Urinary bladder (tissue), 4 donors: ENCODE results near the gene IQCH. TPM values are rescaled to one million over a fixed set of nuclear protein-coding genes. Genes with fewer than 3 reads are reported as not detected.
A peak's percentile ranks its signal among the peaks of the same experiment; 100 is the strongest.
"Not testable (repeated sequence)": the region's sequence is repeated elsewhere in the genome, so short reads cannot be mapped to it uniquely, and the experiment has no call there.

Experiments
- DNase-seq: peaks from one replicate; pipeline ENCODE4 v3.0.0-alpha.2; 2015; ENCODE audit errors: extremely low spot score
- H3K27ac ChIP-seq: one replicate; pipeline ENCODE4 v1.5.1; 2013; ENCODE audit warnings: low read depth, mild to moderate bottlenecking, moderate library complexity
- H3K36me3 ChIP-seq: one replicate; pipeline ENCODE4 v1.6.1; 2013; ENCODE audit warnings: mild to moderate bottlenecking, moderate library complexity; ENCODE audit not compliant: insufficient read depth
- H3K4me1 ChIP-seq: one replicate; pipeline ENCODE4 v1.6.1; 2013; ENCODE audit warnings: mild to moderate bottlenecking, moderate library complexity; ENCODE audit not compliant: insufficient read depth
- H3K4me3 ChIP-seq: one replicate; pipeline ENCODE4 v1.5.1; 2013; ENCODE audit warnings: low read depth, low read length
- WGBS: extraction: QIAGEN DNeasy Blood & Tissue Kit; methylation state at CpG from one replicate; pipeline ENCODE4 v1.1.7; 2013; 5-methylcytosine and 5-hydroxymethylcytosine counted together
- polyA plus RNA-seq: library from polyadenylated mRNA; stranded (reverse); fragments of 200-250 nt; gene quantifications from one replicate; pipeline ENCODE4 v1.2.3, GENCODE V29; 2013
- total RNA-seq: library from RNA; depleted of rRNA; stranded (reverse); fragments of >200 nt; gene quantifications from one replicate; pipeline ENCODE4 v1.2.3, GENCODE V29; 2014
- donor health status: healthy with polysubstance abuse.
- donor health status: healthy.

The IQCH gene
- total and polyA plus RNA-seq, 2 donors = 0.22 to 4.8 TPM

GRCh38 chr15:67228286-67228685 lies 26.3 kb upstream of the IQCH start:
- 67% methylated on average over 1 of the region's 1 CpG for WGBS

DNA sequence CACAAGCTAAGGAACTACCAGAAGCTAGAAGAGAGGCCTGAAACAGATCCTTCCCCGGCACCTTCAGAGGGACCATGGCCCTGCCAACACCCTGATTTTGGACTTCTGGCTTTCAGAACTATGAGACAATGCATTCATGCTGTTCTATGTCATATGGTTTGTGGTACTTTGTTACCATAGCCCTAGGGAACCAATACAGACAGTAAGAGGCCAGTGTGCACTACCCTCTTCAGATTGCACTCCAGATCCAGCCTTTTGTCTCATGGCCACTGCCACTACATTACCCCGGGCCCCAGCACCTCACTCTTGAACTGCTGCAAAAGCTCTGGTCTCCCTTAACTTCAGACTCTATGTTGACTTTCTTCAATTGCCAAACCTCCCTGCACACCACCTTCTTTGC lies 24.1 kb upstream of the IQCH start:
- Histone ChIP-seq H3K36me3 (peaks cover 5% of the 10 kb centered on the region), H3K27ac (no peak overlapping the region), H3K4me3 (no peak overlapping the region), H3K4me1 (no peaks in the 10 kb centered on the region)
- no peak for DNase-seq
- WGBS = 98% methylated on average over 2 of the region's 2 CpGs

More at GRCh38 chr15:67228286-67228685, 26.3 kb upstream of the IQCH start:
- DNase-seq = no peak
- no peak overlapping the region for H3K27ac ChIP-seq
- no peaks in the 10 kb centered on the region for H3K4me1 ChIP-seq
- no peak overlapping the region for H3K4me3 ChIP-seq
- H3K36me3 ChIP-seq = peaks cover 5% of the 10 kb centered on the region

DNA sequence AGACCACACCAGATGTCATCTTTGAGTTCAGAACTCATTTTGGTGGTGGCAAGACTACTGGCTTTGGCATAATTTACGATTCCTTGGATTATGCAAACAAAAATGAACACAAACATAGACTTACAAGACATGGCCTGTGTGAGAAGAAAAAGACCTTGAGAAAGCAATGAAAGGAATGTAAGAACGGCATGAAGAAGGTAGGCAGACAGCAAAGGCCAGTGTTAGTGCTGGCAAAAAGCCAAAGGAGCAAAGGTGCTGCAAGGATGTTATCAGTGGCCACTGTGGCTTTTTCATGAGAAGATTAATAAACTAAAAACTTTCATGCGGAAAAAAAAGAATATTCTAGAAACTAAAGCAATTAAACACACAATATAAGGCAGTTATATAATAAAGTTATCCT lies 22.0 kb upstream of the IQCH start:
- Histone ChIP-seq H3K4me1 (no peaks in the 10 kb centered on the region), H3K36me3 (peaks cover 3% of the 10 kb centered on the region), H3K27ac (no peak overlapping the region), H3K4me3 (no peak overlapping the region)
- DNase-seq = no peak
- 85% methylated on average over 3 of the region's 3 CpGs for WGBS

- WGBS = 58% methylated on average over 3 of the region's 3 CpGs
- Histone ChIP-seq H3K4me3 (no peak overlapping the region), H3K36me3 (no peaks in the 10 kb centered on the region), H3K27ac (no peak overlapping the region), H3K4me1 (no peaks in the 10 kb centered on the region)
- no peak for DNase-seq
Observed at GRCh38 chr15:67240235-67241131, 14.1 kb upstream of the IQCH start.

- Histone ChIP-seq H3K4me3 (no peak overlapping the region), H3K27ac (no peak overlapping the region)
Observed at GRCh38 chr15:67241132-67241855, 13.3 kb upstream of the IQCH start.

DNA sequence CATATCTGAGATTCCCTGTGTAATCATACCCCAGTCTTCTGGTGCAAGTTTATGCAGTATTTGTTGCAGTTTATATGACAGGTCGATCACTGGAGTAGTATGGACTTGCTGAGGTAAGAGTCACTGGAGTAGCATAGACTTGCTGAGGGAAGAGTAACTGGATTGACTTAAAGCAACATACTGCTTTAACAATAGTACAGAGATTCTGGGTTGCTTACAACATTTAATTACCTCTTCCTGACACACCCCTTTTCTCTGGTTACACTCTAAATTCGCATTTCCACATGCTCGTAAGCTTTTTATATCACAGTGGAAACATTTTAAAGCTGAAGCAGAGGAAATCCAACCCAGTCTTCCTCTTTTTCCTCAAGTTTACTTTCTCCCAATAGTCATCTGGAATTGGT lies 11.9 kb upstream of the IQCH start:
- no peaks in the 10 kb centered on the region for H3K36me3 ChIP-seq
- no peak for DNase-seq
- no peak overlapping the region for H3K4me3 ChIP-seq
- no peaks in the 10 kb centered on the region for H3K4me1 ChIP-seq
- 44% methylated on average over 3 of the region's 3 CpGs for WGBS
- H3K27ac ChIP-seq = no peak overlapping the region

More at GRCh38 chr15:67241132-67241855, 13.3 kb upstream of the IQCH start:
- no peaks in the 10 kb centered on the region for H3K4me1 ChIP-seq
- H3K36me3 ChIP-seq = no peaks in the 10 kb centered on the region
- WGBS = 84% methylated on average over 4 of the region's 4 CpGs
- DNase-seq = no peak

GRCh38 chr15:67244971-67245478 lies 9.6 kb upstream of the IQCH start:
- WGBS = 97% methylated on average over 3 of the region's 3 CpGs
- H3K4me1 ChIP-seq = no peaks in the 10 kb centered on the region
- H3K27ac ChIP-seq = no peak overlapping the region
- no peaks in the 10 kb centered on the region for H3K36me3 ChIP-seq
- no peak overlapping the region for H3K4me3 ChIP-seq
- no peak for DNase-seq

DNA sequence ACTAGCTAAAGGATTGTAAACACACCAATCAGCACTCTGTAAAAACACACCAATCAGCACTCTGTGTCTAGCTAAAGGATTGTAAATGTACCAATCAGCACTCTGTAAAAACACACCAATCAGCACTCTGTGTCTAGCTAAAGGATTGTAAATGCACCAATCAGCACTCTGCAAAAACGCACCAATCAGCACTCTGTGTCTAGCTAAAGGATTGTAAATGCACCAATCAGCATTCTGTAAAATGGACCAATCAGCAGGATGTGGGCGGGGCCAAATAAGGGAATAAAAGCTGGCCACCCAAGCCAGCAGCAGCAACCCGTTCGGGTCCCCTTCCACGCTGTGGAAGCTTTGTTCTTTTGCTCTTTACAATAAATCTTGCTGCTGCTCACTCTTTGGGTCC lies 8.0 kb upstream of the IQCH start:
- not testable (repeated sequence) for H3K27ac ChIP-seq, DNase-seq
- WGBS = 96% methylated on average over 5 of the region's 5 CpGs

GRCh38 chr15:67248011-67248505 lies 6.5 kb upstream of the IQCH start:
- DNase-seq = no peak

More for the DNA sequence above, 8.0 kb upstream of the IQCH start:
- H3K4me1 ChIP-seq, H3K36me3 ChIP-seq, H3K4me3 ChIP-seq: not testable (repeated sequence)

DNA sequence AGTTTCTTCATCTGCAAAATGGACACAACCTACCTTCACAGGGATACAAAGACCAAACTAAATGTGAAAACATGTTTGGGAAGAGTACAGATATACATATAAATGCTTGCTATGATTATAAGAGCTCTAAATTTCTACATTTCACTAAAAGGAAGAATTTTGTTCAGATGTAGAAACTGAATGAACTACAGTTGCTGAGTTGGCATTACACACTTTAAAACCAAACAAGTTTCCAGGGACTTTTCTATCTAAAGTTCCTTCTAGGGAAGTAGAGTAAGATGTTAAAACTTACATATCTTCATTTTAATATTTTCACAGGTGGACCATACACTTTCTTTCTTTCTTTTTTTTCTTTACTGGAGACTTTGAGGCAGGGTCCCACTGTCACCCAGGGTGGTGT lies 4.8 kb upstream of the IQCH start:
- H3K4me1 ChIP-seq = peaks cover 3% of the 10 kb centered on the region
- H3K27ac ChIP-seq = no peak overlapping the region
- DNase-seq = no peak
- H3K36me3 ChIP-seq = no peaks in the 10 kb centered on the region
- H3K4me3 ChIP-seq = no peak overlapping the region

More at GRCh38 chr15:67248011-67248505, 6.5 kb upstream of the IQCH start:
- no peak overlapping the region for H3K27ac ChIP-seq
- H3K4me1 ChIP-seq = peaks cover 1% of the 10 kb centered on the region
- no peak overlapping the region for H3K4me3 ChIP-seq
- no peaks in the 10 kb centered on the region for H3K36me3 ChIP-seq

GRCh38 chr15:67251318-67251717 lies 3.3 kb upstream of the IQCH start:
- peaks cover 3% of the 10 kb centered on the region for H3K4me1 ChIP-seq
- H3K27ac ChIP-seq = no peak overlapping the region
- H3K4me3 ChIP-seq = no peak overlapping the region
- 95% methylated on average over 5 of the region's 5 CpGs for WGBS
- H3K36me3 ChIP-seq = no peaks in the 10 kb centered on the region
- no peak for DNase-seq

DNA sequence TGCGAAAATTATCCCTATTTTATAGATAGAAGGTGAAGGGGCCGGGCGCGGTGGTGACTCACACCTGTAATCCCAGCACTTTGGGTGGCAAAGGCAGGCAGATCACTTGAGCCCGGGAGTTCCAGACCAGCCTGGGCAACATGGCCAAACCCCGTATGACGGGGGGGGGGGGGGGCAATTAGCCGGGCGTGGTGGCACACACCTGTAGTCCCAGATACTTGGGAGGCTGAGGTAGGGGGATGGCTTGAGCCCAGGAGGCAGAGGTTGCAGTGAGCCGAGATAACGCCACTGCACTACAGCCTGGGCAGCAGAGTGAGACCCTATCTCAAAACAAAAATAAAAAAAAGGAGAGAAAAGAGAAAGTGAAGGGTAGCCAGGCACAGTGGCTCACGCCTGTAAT lies 1.5 kb upstream of the IQCH start:
- H3K27ac ChIP-seq = no peak overlapping the region
- H3K4me3 ChIP-seq = no peak overlapping the region
- 82% methylated on average over 12 of the region's 12 CpGs for WGBS
- H3K4me1 ChIP-seq = peaks cover 3% of the 10 kb centered on the region
- no peak for DNase-seq
- no peaks in the 10 kb centered on the region for H3K36me3 ChIP-seq

- Histone ChIP-seq H3K27ac (peak overlapping the region; percentile 89), H3K4me3 (peak overlapping the region; percentile 66), H3K4me1 (peaks cover 3% of the 10 kb centered on the region), H3K36me3 (no peaks in the 10 kb centered on the region)
- no peak for DNase-seq
- 32% methylated on average over 15 of the region's 15 CpGs for WGBS
Observed at GRCh38 chr15:67253549-67254237, 893 bp upstream of the IQCH start.
